Measurements from ENCODE around the gene SCYGR4. TPM values are rescaled to one million over a fixed set of nuclear protein-coding genes. Genes with fewer than 3 reads are reported as not detected.

The SCYGR4 gene
- total and polyA plus RNA-seq, 10 of the 15 experiments (the other 5 are each of a cell fraction or from before 2014, with no cell fraction given), result 0.11 TPM; not detected in 9

DNA sequence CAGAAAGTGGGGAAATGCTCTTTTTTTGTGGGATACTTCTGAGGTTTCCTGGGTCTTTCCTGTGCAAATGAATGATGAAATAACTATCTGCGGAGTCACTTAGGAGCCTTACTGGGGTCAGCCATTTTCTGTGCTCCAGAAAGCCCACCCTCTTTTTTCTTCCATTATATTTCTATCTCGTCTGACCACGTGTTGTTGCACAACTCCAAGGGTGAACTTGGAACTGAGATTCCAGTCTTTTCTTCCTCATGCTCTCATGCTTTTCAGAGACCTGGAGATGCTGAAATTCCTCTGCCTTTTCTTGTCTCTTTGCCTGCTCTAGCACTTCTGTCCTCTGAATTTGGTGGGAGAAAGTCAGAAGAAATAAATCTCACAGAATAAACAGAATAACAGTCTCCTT lies 44.5 kb downstream of the SCYGR4 start:
- 34% methylated on average over 3 of the region's 3 CpGs for WGBS (ENCODE audit: insufficient coverage, insufficient replicate concordance, low lambda C conversion rate, missing lambda C conversion rate)
- Histone ChIP-seq H3K27me3 (replicated peaks in 1 of 2; ENCODE audit: control insufficient read depth in 2 of 2, insufficient read depth in 2 of 2, low read length in 1 of 2) (no peaks in the 10 kb centered on the region), H4K20me1 (ENCODE audit: control insufficient read depth, insufficient read depth) (no peaks in the 10 kb centered on the region), H3K4me1 (ENCODE audit: control insufficient read depth, insufficient read depth, low read length) (no peaks in the 10 kb centered on the region), H3K9me3 (replicated peaks; ENCODE audit: control insufficient read depth, insufficient read depth, low read length) (no peaks in the 10 kb centered on the region), H3K36me3 (ENCODE audit: control insufficient read depth in 2 of 2, insufficient read depth in 2 of 2, low read length in 1 of 2) (no peaks in the 10 kb centered on the region), H3K79me2 (ENCODE audit: control insufficient read depth, insufficient read depth, low read length) (no peaks in the 10 kb centered on the region), H3K9ac (ENCODE audit: control insufficient read depth, insufficient read depth, low read length) (no peak overlapping the region), H2AFZ (ENCODE audit: control insufficient read depth, low read depth, low read length) (no peak overlapping the region), H3K4me2 (ENCODE audit: control insufficient read depth, insufficient read depth) (no peak overlapping the region), H3K27ac (ENCODE audit: control insufficient read depth, insufficient read depth) (no peak overlapping the region), H3K4me3 (no peak overlapping the region)
- no TSS peak for BruUV-seq (replicated peaks)
- ATAC-seq (no peak), DNase-seq (ENCODE audit: low read depth, low spot score) (no peak), FAIRE-seq (no peak)
- in situ Hi-C loops (cut with MboI) (loop anchor here (5.0 kb wide), 2 partner anchors 105 to 220 kb away; no protein-coding TSS in a partner anchor), intact Hi-C loops (cut with micrococcal nuclease; ENCODE audit: unreplicated experiment) (no loop called here)
- TF ChIP-seq SIX5 (IDR thresholded peaks at IDR 0.05; ENCODE audit: low read depth, low read length, severe bottlenecking) (no peak), RB1 (IDR thresholded peaks at IDR 0.05; ENCODE audit: borderline replicate concordance) (no peak), BCL11A (IDR thresholded peaks at IDR 0.05; ENCODE audit: low read depth, low read length) (no peak), POLR2A (IDR thresholded peaks at IDR 0.05; ENCODE audit: low read depth, low read length) (no peak), HDAC6 (IDR thresholded peaks at IDR 0.05; ENCODE audit: unreplicated experiment) (no peak), CREM (IDR thresholded peaks at IDR 0.05; ENCODE audit: low read depth) (no peak)
- SMC1A ChIA-PET (ENCODE audit: uncharacterized antibody, unreplicated experiment), result interaction anchor here (1.5 to 1.7 kb wide), 2 partner anchors 104 to 199 kb away, joined by 7 to 10 read pairs; no protein-coding TSS in a partner anchor
- POLR2A ChIA-PET, result no interaction called here
- RAD21 ChIA-PET (ENCODE audit: unreplicated experiment), result interaction anchor here (1.3 kb wide), 1 partner anchor 104 kb away, joined by 6 read pairs; no protein-coding TSS in a partner anchor
- CTCF ChIA-PET, result interaction anchor here (1.3 to 2.0 kb wide), 2 partner anchors 104 to 224 kb away, joined by 5 to 10 read pairs; no protein-coding TSS in a partner anchor

DNA sequence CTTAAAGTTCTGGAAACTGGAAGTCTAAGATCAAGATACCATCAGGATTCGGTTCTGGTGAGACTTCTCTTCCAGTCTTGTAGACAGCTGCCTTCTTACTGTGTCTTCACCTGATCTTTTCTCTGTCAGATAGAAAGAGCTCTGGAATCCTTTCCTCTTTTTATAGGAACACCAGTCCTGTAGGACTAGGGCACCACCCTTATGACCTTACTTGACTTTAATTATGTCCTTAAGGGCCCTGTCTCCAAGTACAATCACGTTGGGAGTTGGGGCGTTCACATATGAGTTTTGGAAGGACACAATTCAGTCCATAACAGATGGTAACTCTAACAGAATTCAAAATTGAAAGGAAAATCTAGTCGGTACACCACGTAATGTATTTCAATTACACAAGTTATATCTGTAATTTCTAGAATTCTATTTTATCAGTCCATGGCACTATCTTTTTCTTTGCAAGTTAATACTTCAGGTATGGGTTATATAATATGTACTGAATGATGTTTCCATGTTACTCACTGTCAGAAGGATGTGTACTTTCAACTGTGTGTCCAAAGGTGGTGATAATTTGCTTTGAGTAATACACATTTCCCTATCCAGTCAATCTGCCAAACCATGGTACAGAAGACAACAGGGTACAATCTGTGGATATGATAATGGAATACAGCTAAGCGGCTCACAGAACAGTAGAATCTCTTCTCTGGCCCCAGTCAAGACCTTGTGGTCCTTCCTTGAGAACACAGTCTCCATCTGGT lies 48.1 kb downstream of the SCYGR4 start:
- FAIRE-seq (no peak), DNase-seq (ENCODE audit: low read depth, low spot score) (no peak), ATAC-seq (no peak)
- intact Hi-C loops (cut with micrococcal nuclease; ENCODE audit: unreplicated experiment), result no loop called here
- ChIA-PET POLR2A (no interaction called here), SMC1A (ENCODE audit: uncharacterized antibody, unreplicated experiment) (no interaction called here), CTCF (interaction anchor here (1.4 kb wide), 2 partner anchors 100 to 225 kb away, joined by 4 to 6 read pairs; no protein-coding TSS in a partner anchor), RAD21 (ENCODE audit: unreplicated experiment) (no interaction called here)
- H3K36me3 ChIP-seq (ENCODE audit: control insufficient read depth in 2 of 2, insufficient read depth in 2 of 2, low read length in 1 of 2), result no peaks in the 10 kb centered on the region
- H3K4me2 ChIP-seq (ENCODE audit: control insufficient read depth, insufficient read depth), result no peak overlapping the region
- WGBS (ENCODE audit: insufficient coverage, insufficient replicate concordance, low lambda C conversion rate, missing lambda C conversion rate), result 17% methylated on average over 6 of the region's 6 CpGs
- no peaks in the 10 kb centered on the region for H3K27me3 ChIP-seq (replicated peaks in 1 of 2; ENCODE audit: control insufficient read depth in 2 of 2, insufficient read depth in 2 of 2, low read length in 1 of 2)
- H3K9ac ChIP-seq (ENCODE audit: control insufficient read depth, insufficient read depth, low read length), result no peak overlapping the region
- no peaks in the 10 kb centered on the region for H3K9me3 ChIP-seq (replicated peaks; ENCODE audit: control insufficient read depth, insufficient read depth, low read length)
- BruUV-seq (replicated peaks), result no TSS peak
- H2AFZ ChIP-seq (ENCODE audit: control insufficient read depth, low read depth, low read length), result no peak overlapping the region
- H4K20me1 ChIP-seq (ENCODE audit: control insufficient read depth, insufficient read depth), result no peaks in the 10 kb centered on the region
- in situ Hi-C loops (cut with MboI), result no loop called here
- H3K4me3 ChIP-seq, result no peak overlapping the region
- H3K4me1 ChIP-seq (ENCODE audit: control insufficient read depth, insufficient read depth, low read length), result no peaks in the 10 kb centered on the region
- no peaks in the 10 kb centered on the region for H3K79me2 ChIP-seq (ENCODE audit: control insufficient read depth, insufficient read depth, low read length)
- H3K27ac ChIP-seq (ENCODE audit: control insufficient read depth, insufficient read depth), result no peak overlapping the region
- no peak for TF ChIP-seq RB1 (IDR thresholded peaks at IDR 0.05; ENCODE audit: borderline replicate concordance)
- TF ChIP-seq ETV6 (conservative IDR thresholded peaks at IDR 0.05 in 1 of 2, IDR thresholded peaks at IDR 0.05 in 1 of 2; ENCODE audit: borderline replicate concordance in 1 of 2, low read depth in 1 of 2), result no peak
- TF ChIP-seq BMI1 (IDR thresholded peaks at IDR 0.05; ENCODE audit: borderline replicate concordance), result no peak
- no peak for TF ChIP-seq POLR2A (IDR thresholded peaks at IDR 0.05; ENCODE audit: low read depth, low read length)
- TF ChIP-seq, protein P1, sequence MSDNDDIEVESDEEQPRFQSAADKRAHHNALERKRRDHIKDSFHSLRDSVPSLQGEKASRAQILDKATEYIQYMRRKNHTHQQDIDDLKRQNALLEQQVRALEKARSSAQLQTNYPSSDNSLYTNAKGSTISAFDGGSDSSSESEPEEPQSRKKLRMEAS (IDR thresholded peaks at IDR 0.05; ENCODE audit: low read depth, low read length), result no peak
- TF ChIP-seq, protein P2, sequence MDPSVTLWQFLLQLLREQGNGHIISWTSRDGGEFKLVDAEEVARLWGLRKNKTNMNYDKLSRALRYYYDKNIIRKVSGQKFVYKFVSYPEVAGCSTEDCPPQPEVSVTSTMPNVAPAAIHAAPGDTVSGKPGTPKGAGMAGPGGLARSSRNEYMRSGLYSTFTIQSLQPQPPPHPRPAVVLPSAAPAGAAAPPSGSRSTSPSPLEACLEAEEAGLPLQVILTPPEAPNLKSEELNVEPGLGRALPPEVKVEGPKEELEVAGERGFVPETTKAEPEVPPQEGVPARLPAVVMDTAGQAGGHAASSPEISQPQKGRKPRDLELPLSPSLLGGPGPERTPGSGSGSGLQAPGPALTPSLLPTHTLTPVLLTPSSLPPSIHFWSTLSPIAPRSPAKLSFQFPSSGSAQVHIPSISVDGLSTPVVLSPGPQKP (IDR thresholded peaks at IDR 0.05; ENCODE audit: low read depth, low read length), result no peak
- no peak for TF ChIP-seq WRNIP1 (IDR thresholded peaks at IDR 0.05; ENCODE audit: borderline replicate concordance, low read depth, low read length)
- no peak for TF ChIP-seq BCL11A (IDR thresholded peaks at IDR 0.05; ENCODE audit: low read depth, low read length)
- TF ChIP-seq, protein P3, sequence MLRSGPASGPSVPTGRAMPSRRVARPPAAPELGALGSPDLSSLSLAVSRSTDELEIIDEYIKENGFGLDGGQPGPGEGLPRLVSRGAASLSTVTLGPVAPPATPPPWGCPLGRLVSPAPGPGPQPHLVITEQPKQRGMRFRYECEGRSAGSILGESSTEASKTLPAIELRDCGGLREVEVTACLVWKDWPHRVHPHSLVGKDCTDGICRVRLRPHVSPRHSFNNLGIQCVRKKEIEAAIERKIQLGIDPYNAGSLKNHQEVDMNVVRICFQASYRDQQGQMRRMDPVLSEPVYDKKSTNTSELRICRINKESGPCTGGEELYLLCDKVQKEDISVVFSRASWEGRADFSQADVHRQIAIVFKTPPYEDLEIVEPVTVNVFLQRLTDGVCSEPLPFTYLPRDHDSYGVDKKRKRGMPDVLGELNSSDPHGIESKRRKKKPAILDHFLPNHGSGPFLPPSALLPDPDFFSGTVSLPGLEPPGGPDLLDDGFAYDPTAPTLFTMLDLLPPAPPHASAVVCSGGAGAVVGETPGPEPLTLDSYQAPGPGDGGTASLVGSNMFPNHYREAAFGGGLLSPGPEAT (IDR thresholded peaks at IDR 0.05; ENCODE audit: low read depth), result no peak
- TF ChIP-seq BHLHE40 (IDR thresholded peaks at IDR 0.05; ENCODE audit: borderline replicate concordance in 1 of 2, low read depth in 2 of 2, low read length in 1 of 2), result no peak

All from GM12878 (cell line).